ENCODE measurements around the gene ATPAF1. TPM values are rescaled to one million over a fixed set of nuclear protein-coding genes. Genes with fewer than 3 reads are reported as not detected.

ATPAF1 gene
- total RNA-seq, 1 experiment from 2014 or later = 39.0 TPM

DNA sequence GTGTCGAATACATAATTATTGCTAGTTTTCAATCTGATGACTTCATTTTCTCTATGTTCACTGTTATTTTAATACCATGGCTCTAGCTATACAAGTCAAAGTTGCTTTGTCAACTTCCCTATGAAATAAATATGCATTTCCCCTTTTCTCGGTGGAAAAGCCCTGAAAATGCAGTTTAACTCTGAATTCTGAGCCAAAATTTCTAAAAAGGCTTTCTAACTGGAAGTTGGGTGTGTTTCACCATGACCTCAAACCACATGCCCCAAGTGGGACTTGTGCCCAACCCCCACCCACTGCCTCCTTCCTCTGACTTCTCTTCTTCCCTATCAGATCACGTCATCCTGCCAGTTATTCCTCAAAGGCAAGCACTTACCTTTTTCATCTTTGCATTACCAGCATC lies 73.0 kb downstream of the ATPAF1 start:
- ChIA-PET POLR2A (no interaction called here), CTCF (no interaction called here)
- TF ChIP-seq, protein P1, sequence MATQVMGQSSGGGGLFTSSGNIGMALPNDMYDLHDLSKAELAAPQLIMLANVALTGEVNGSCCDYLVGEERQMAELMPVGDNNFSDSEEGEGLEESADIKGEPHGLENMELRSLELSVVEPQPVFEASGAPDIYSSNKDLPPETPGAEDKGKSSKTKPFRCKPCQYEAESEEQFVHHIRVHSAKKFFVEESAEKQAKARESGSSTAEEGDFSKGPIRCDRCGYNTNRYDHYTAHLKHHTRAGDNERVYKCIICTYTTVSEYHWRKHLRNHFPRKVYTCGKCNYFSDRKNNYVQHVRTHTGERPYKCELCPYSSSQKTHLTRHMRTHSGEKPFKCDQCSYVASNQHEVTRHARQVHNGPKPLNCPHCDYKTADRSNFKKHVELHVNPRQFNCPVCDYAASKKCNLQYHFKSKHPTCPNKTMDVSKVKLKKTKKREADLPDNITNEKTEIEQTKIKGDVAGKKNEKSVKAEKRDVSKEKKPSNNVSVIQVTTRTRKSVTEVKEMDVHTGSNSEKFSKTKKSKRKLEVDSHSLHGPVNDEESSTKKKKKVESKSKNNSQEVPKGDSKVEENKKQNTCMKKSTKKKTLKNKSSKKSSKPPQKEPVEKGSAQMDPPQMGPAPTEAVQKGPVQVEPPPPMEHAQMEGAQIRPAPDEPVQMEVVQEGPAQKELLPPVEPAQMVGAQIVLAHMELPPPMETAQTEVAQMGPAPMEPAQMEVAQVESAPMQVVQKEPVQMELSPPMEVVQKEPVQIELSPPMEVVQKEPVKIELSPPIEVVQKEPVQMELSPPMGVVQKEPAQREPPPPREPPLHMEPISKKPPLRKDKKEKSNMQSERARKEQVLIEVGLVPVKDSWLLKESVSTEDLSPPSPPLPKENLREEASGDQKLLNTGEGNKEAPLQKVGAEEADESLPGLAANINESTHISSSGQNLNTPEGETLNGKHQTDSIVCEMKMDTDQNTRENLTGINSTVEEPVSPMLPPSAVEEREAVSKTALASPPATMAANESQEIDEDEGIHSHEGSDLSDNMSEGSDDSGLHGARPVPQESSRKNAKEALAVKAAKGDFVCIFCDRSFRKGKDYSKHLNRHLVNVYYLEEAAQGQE (IDR thresholded peaks at IDR 0.05; ENCODE audit: insufficient read depth in 1 of 2, low read depth in 2 of 2, low read length in 1 of 2) = no peak
- TF ChIP-seq SIN3A (IDR thresholded peaks at IDR 0.05; ENCODE audit: borderline replicate concordance, insufficient read depth, low read depth, low read length) (no peak), POLR2AphosphoS5 (IDR thresholded peaks at IDR 0.05; ENCODE audit: low read depth, low read length) (no peak), TCF7L2 (IDR thresholded peaks at IDR 0.05; ENCODE audit: low read depth, low read length) (no peak)
- TF ChIP-seq, protein P2, sequence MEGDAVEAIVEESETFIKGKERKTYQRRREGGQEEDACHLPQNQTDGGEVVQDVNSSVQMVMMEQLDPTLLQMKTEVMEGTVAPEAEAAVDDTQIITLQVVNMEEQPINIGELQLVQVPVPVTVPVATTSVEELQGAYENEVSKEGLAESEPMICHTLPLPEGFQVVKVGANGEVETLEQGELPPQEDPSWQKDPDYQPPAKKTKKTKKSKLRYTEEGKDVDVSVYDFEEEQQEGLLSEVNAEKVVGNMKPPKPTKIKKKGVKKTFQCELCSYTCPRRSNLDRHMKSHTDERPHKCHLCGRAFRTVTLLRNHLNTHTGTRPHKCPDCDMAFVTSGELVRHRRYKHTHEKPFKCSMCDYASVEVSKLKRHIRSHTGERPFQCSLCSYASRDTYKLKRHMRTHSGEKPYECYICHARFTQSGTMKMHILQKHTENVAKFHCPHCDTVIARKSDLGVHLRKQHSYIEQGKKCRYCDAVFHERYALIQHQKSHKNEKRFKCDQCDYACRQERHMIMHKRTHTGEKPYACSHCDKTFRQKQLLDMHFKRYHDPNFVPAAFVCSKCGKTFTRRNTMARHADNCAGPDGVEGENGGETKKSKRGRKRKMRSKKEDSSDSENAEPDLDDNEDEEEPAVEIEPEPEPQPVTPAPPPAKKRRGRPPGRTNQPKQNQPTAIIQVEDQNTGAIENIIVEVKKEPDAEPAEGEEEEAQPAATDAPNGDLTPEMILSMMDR (IDR thresholded peaks at IDR 0.05) = no peak
- Histone ChIP-seq H3K9me3 (ENCODE audit: control insufficient read depth, insufficient read depth, low read depth, low read length) (no peaks in the 10 kb centered on the region), H3K36me3 (ENCODE audit: control insufficient read depth, insufficient read depth, low read length) (no peaks in the 10 kb centered on the region), H3K27ac (ENCODE audit: low read length) (no peak overlapping the region), H3K4me3 (ENCODE audit: low read depth in 2 of 2, low read length in 2 of 2) (no peak overlapping the region), H3K27me3 (ENCODE audit: control insufficient read depth, insufficient read depth, low read length) (no peaks in the 10 kb centered on the region), H3K4me1 (ENCODE audit: control insufficient read depth, insufficient read depth, low read length) (no peaks in the 10 kb centered on the region)
- intact Hi-C loops (cut with micrococcal nuclease; ENCODE audit: unreplicated experiment) (no loop called here), in situ Hi-C loops (cut with HindIII; ENCODE audit: low pct_unique_long_range_greater_than_20kb, low sequenced_read_pairs) (no loop called here)
- BruUV-seq (replicated peaks) = no TSS peak
- no peak for DNase-seq (ENCODE audit: low read depth, low spot score)
- no peak for ATAC-seq

DNA sequence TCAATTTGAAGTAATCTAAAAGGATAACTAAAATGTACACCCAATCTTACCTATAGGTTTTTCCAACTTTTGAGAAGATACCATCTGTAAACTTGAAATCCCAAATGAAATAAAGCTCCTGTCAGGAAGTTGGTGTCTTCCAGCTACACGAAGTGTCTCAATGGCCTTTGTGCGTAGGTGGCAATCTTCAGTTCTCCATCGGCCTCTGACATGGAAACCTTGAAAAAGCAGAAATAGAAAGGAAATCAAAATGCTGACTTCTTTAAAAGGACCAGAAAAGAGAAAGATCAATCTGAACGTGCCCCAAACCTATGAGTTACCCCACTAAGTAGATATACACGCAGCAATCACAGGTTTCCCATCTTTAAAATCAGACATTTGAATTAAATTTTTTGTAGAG lies 74.1 kb downstream of the ATPAF1 start:
- no peak overlapping the region for H3K4me3 ChIP-seq (ENCODE audit: low read depth in 2 of 2, low read length in 2 of 2)
- in situ Hi-C loops (cut with HindIII; ENCODE audit: low pct_unique_long_range_greater_than_20kb, low sequenced_read_pairs) = no loop called here
- BruUV-seq (replicated peaks) = no TSS peak
- no peak for TF ChIP-seq SIN3A (IDR thresholded peaks at IDR 0.05; ENCODE audit: borderline replicate concordance, insufficient read depth, low read depth, low read length)
- no peak for TF ChIP-seq POLR2AphosphoS5 (IDR thresholded peaks at IDR 0.05; ENCODE audit: low read depth, low read length)
- TF ChIP-seq, protein P1 (IDR thresholded peaks at IDR 0.05; ENCODE audit: insufficient read depth in 1 of 2, low read depth in 2 of 2, low read length in 1 of 2) = no peak
- TF ChIP-seq, protein P2 (IDR thresholded peaks at IDR 0.05) = no peak
- no peak for TF ChIP-seq TCF7L2 (IDR thresholded peaks at IDR 0.05; ENCODE audit: low read depth, low read length)
- no peak overlapping the region for H3K27ac ChIP-seq (ENCODE audit: low read length)
- ChIA-PET CTCF (no interaction called here), POLR2A (interaction anchor here (0.6 kb wide), 1 partner anchor 85 kb away, joined by 6 read pairs; no protein-coding TSS in a partner anchor)
- H3K9me3 ChIP-seq (ENCODE audit: control insufficient read depth, insufficient read depth, low read depth, low read length) = no peaks in the 10 kb centered on the region
- H3K27me3 ChIP-seq (ENCODE audit: control insufficient read depth, insufficient read depth, low read length) = no peaks in the 10 kb centered on the region
- DNase-seq (ENCODE audit: low read depth, low spot score) (no peak), ATAC-seq (no peak)
- H3K4me1 ChIP-seq (ENCODE audit: control insufficient read depth, insufficient read depth, low read length) = no peaks in the 10 kb centered on the region
- H3K36me3 ChIP-seq (ENCODE audit: control insufficient read depth, insufficient read depth, low read length) = no peaks in the 10 kb centered on the region
- intact Hi-C loops (cut with micrococcal nuclease; ENCODE audit: unreplicated experiment) = no loop called here

All from Panc1 (cell line).